GM12874 (cell line): ENCODE measurements around the gene MYO18B.

ENCODE experiments used
- CTCF ChIP-seq: IDR thresholded peaks from 2 replicates; pipeline ENCODE4 v1.5.1; 2011; ENCODE audit warnings: low read depth, mild to moderate bottlenecking, control low read depth, low read length, moderate library complexity; ENCODE audit not compliant: insufficient read depth

Gene MYO18B

GRCh38 chr22:25895678-25896077 lies 153.7 kb downstream of the MYO18B start:
- no peak for TF ChIP-seq CTCF

GRCh38 chr22:25896098-25896497 lies 154.1 kb downstream of the MYO18B start:
- no peak for TF ChIP-seq CTCF

- no peak for TF ChIP-seq CTCF
These were observed 154.6 kb downstream of the MYO18B start for GRCh38 chr22:25896592-25896991.

- TF ChIP-seq CTCF = no peak; the same call in 1 of the 2 replicates
These were observed 156.8 kb downstream of the MYO18B start for GRCh38 chr22:25898707-25899365.

- TF ChIP-seq CTCF = no peak
These were observed 157.6 kb downstream of the MYO18B start for GRCh38 chr22:25899566-25899965.

- TF ChIP-seq CTCF = no peak
These were observed 158.4 kb downstream of the MYO18B start for GRCh38 chr22:25900390-25900789.

- TF ChIP-seq CTCF = no peak
These were observed 158.9 kb downstream of the MYO18B start for GRCh38 chr22:25900880-25901279.
